RPMI8226 (cell line): Measurements from ENCODE around the gene AP5B1.
"Not testable (repeated sequence)": the region's sequence is repeated elsewhere in the genome, so short reads cannot be mapped to it uniquely, and the experiment has no call there.

Experiments
- DNase-seq: peaks from one replicate; pipeline ENCODE4 v3.0.0-alpha.2; 2015

Gene AP5B1

GRCh38 chr11:65782816-65783228 is 2.0 kb upstream of the AP5B1 start:
- DNase-seq, result peak; percentile 41

DNA sequence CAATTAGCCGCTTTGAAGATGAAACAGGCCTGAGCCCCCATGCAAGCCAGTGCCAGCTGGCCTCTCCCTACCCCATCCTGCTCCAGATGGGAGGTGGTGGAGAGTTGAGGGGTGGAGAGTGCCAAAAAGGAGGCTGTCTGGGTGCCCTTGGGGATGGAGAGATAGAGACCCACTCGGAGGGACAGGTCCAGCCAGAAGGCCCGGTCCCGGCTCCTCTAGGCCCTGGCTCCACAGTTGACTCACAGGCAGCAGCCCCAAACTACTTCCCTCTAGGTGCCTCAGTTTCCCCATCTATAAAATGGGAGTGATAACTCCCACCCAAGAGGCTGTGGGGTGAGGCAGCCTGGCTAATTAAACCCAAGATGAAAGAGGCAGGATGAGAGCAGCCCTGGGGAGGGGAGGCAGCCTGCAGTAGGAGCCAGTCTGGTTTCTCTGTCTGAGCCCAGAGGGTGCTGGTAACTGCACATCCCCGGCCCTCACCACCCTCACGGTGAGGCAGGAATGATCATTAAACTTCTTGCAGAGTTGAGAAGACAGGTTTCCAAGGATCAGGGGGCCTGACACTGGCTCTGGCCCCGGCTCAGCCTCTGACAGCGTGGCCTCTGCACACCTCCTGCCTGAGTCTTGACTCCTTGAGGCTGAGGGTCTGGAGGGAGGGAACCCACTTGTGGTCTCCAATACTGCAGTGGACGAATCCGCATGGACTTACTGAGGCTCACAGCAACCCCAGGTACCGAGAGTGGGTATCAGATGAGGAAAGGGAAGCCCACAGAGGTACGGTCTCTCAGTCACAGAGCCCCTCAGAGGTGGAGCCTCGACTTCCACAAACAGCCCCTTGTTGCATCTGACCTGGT is 1.4 kb upstream of the AP5B1 start:
- peak; percentile 10 for DNase-seq

DNA sequence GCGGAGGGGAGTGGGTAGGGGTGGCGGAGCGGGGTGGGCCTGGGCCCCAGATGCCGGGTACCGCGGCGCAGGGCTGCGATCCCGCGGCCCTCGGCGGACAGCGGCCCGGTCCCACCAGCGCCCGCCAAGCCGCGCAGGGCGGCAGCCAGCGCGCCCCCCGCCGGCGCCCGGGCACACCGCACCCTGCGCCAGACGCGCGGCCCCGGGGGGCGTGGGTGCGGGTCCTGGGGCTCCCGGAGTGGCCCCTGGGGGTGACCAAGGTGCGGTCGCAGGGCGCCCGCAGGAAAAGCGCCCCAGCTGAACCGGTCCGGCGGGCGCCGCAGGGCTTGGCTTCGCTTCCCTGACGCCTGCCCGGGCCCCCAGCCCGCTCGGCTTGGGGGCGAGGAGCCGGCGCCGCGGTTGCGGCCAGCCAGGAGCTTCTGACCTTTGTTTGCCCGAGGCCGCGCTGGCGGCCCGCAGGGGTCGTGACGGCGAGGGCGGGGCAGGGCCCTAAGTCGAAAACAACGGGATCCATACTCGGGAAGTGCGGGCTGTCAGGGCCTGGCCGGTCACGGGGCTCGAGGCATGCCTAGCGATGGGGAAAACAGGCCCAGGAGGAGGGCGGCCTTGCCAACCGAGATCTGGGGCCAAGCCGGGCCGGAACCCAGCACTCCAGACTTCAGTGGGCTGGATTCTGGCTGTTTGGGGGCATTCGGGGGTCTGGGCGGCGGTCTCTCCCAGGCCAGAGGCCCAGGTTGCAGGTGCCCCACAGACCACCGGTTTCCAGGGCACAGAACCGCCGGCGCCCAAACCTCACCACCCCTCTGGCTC is 581 bp upstream of the AP5B1 start:
- no peak for DNase-seq

- DNase-seq, result peak; percentile 92
Measured at GRCh38 chr11:65779919-65780769, 632 bp downstream of the AP5B1 start.

- DNase-seq, result no peak
Measured at GRCh38 chr11:65779669-65779918, 1.2 kb downstream of the AP5B1 start.

- peak; percentile 7 for DNase-seq
Measured at GRCh38 chr11:65778901-65779668, 1.7 kb downstream of the AP5B1 start.

DNA sequence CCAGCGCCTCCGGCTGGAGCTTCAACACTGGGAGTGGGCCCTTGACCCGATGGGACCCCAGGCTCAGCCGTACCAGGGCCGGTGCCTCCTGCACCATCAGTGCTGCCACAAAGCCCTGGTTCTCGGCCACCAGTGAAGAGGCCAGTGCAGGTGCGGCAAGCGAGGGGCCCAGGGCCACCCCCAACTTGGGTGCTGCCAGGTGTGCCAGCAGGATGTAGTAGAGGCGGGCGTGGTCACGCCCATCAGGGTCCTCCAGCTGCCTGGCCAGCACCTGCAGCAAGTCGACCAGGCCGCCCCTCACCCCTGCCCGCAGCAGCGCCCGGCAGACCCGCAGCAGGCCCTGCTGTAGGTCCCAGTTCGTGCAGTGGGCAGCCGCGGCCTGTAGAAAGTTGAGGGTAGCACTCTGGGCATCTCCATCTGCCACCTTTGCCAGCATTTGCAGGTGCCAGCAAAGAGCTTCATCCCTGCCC is 2.3 kb downstream of the AP5B1 start:
- DNase-seq, result peak; percentile 1

- DNase-seq, result peak; percentile 1
Measured at GRCh38 chr11:65777821-65778361, 2.9 kb downstream of the AP5B1 start.

DNA sequence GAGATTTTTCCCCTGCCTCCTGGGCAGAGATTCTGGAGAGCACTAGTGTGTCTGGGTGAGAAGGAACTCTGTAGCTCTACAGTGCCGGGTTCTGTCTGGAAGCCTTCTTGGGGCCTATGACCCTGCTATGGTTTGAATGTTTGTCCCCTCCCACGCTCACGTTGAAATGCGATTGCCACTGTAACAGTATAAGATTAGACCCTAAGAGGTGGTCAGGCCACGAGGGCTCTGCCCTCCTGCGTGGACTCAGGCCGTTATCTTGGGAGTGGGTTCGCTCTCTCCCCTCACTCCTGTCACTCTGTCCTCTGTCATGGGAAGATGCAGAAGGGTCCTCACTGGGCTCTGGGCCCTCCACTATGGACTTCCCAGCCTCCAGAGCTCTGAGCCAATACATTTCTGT is 3.5 kb downstream of the AP5B1 start:
- DNase-seq, result no peak

- no peak for DNase-seq
Measured at GRCh38 chr11:65776710-65777141, 4.0 kb downstream of the AP5B1 start.

GRCh38 chr11:65776196-65776595 is 4.6 kb downstream of the AP5B1 start:
- peak; percentile 1 for DNase-seq

DNA sequence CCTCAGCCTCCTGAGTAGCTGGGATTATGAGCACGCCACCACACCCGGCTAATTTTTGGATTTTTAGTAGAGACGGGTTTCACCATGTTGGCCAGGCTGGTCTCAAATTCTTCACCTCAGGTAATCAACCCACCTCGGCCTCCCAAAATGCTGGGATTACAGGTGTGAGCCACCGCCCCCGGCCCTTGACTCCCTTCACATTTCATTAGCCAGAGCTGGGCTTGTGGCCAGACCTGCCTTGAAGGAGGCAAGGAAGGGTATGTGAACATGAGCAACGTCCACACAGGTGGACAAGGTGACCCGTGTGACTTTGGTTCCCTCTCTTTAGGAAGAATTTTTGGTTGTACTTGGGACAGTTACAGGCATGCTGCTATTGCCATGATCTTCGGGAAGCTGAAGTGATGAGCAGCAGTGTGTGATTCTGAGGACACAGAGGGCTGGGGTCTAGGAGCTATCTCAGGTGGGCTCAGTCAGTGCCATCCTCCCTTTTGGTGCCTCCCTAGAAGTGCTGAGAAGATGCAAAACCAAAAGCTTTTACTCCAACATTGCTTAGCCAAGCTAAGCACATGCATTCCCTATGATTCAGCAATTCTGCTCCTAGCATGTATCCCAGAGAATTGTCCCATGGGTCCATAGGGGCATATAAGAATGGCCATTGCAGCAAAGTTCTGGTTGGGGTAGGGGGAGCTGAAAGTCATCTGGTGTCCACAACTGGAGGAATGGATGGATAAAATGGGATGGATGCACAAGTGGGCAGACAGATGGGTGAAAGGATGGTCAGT is 6.1 kb downstream of the AP5B1 start:
- DNase-seq, result peak; percentile 1

- no peak for DNase-seq
Measured at GRCh38 chr11:65773784-65774411, 6.9 kb downstream of the AP5B1 start.

GRCh38 chr11:65771589-65772112 is 9.1 kb downstream of the AP5B1 start:
- no peak for DNase-seq

DNA sequence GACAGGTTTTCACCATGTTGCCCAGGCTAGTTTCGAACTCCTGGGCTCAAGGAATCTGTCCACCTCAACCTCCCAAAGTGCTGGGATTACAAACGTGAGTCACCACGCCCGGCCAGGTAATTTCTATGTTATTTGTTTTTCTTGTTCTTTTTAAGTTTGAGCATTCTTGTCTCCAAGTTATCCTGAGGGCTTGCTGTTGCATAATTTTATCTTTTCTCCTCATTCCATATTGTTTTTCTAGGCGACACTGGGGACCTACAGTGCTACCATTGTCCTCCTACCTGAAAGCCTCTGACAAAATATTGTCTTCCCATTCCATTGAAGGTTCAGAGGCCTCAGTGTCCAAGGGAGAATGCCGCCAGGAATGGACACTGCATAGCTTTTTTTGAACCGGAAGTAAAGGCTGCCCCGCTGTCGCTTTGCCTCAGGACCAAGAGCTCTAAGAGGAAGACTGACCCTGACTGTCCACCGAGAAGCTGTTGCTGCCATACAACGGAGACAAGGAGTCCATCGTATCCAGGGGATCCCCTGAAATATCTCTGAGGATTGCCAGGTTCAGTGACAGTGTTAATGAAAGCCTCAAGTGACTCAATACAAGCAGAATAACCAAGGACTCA is 9.7 kb downstream of the AP5B1 start:
- no peak for DNase-seq

DNA sequence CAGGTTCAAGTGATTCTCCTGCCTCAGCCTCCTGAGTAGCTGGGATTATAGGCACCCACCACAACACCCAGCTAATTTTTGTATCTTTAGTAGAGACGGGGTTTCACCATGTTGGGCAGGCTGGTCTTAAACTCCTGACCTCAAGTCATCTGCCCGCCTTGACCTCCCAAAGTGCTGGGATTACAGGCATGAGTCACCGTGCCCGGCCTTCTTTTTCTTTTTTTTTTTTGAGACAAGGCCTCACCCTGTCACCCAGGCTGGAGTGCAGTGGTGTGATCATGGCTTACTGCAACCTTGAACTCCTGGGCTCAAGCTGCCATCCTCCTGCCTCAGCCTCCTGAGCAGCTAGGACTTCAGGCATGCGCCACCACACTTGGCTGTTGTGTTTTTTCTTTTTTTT is 13.0 kb downstream of the AP5B1 start:
- DNase-seq, result not testable (repeated sequence)

- DNase-seq, result no peak
Measured at GRCh38 chr11:65767406-65767805, 13.4 kb downstream of the AP5B1 start.

- peak; percentile 9 for DNase-seq
Measured at GRCh38 chr11:65766535-65766934, 14.2 kb downstream of the AP5B1 start.

DNA sequence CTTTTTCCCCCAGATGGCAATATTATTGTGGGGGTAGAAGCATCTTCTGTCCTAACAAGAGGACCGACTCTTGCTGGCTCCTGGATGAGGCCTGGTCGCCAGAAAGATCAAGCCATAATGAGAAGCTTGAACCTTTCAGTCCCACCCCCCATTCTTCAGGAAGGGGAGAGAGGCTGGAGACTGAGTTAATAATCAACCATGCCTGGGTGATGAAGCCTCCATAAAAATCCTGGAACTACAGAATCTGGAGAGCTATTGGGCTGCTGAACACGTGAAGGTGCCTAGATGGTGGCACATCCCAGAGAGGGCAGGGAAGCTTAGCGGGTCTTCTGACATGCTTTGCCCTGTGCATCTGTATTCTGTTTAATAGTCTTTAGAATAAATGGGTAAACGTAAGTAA is 16.3 kb downstream of the AP5B1 start:
- DNase-seq, result no peak

GRCh38 chr11:65762816-65763215 is 18.0 kb downstream of the AP5B1 start:
- DNase-seq, result not testable (repeated sequence)
